GM12878 (cell line): ENCODE data around the gene INSIG1.

Experiments
- ASH2L ChIP-seq: fragments of 300-600, 200-600 bp; sonication (generic); IDR thresholded peaks from 2 replicates; pipeline ENCODE4 v1.6.1; 2017; ENCODE audit warnings: low read depth, mild to moderate bottlenecking, borderline replicate concordance
- CREB1 ChIP-seq: IDR thresholded peaks from 2 replicates; pipeline ENCODE4 v1.6.1; 2012; ENCODE audit warnings: low read depth, mild to moderate bottlenecking, inconsistent platforms
- EGR1 ChIP-seq, 2 experiments: IDR thresholded peaks; 1 replicate in 1 of 2; 2 replicates in 1 of 2; pipeline ENCODE4 v1.6.1; 2011 to 2012; ENCODE audit warnings: low read depth in 2 of 2, low read length in 2 of 2, borderline replicate concordance in 1 of 2, mild to moderate bottlenecking in 1 of 2, moderate library complexity in 1 of 2
- HDAC2 ChIP-seq: fragments of 200-600 bp; sonication (generic); IDR thresholded peaks from 2 replicates; pipeline ENCODE4 v1.6.1; 2017
- PAX5 ChIP-seq: IDR thresholded peaks from 2 replicates; pipeline ENCODE4 v1.6.1; 2011; ENCODE audit warnings: low read depth, low read length, borderline replicate concordance
- POLR2A ChIP-seq: IDR thresholded peaks from 2 replicates; pipeline ENCODE4 v1.6.1; 2011; ENCODE audit warnings: low read depth, mild to moderate bottlenecking, low read length
- POLR2AphosphoS5 ChIP-seq: IDR thresholded peaks from 2 replicates; pipeline ENCODE4 v1.6.1; 2011; ENCODE audit warnings: mild to moderate bottlenecking, low read length, inconsistent platforms
- RFX5 ChIP-seq: IDR thresholded peaks from 2 replicates; pipeline ENCODE4 v1.6.1; 2011; ENCODE audit warnings: low read depth, low read length, improper control_type of control experiment
- ZZZ3 ChIP-seq: IDR thresholded peaks from 2 replicates; pipeline ENCODE4 v1.6.1; 2011; ENCODE audit warnings: low read depth; ENCODE audit not compliant: control insufficient read depth, insufficient read length
- TF ChIP-seq, protein P1 (sequence below), 3 experiments: IDR thresholded peaks in 2 of 3; conservative IDR thresholded peaks in 1 of 3; 2 replicates each; pipeline ENCODE4 v1.5.1; 2011; ENCODE audit warnings: low read depth in 3 of 3, low read length in 3 of 3, mild to moderate bottlenecking in 3 of 3, control low read depth in 2 of 3, moderate library complexity in 2 of 3, inconsistent platforms in 1 of 3, mixed read lengths in 1 of 3; ENCODE audit not compliant: control insufficient read depth in 2 of 3, insufficient read depth in 1 of 3; ENCODE audit errors: extremely low read depth in 1 of 3

DNA sequence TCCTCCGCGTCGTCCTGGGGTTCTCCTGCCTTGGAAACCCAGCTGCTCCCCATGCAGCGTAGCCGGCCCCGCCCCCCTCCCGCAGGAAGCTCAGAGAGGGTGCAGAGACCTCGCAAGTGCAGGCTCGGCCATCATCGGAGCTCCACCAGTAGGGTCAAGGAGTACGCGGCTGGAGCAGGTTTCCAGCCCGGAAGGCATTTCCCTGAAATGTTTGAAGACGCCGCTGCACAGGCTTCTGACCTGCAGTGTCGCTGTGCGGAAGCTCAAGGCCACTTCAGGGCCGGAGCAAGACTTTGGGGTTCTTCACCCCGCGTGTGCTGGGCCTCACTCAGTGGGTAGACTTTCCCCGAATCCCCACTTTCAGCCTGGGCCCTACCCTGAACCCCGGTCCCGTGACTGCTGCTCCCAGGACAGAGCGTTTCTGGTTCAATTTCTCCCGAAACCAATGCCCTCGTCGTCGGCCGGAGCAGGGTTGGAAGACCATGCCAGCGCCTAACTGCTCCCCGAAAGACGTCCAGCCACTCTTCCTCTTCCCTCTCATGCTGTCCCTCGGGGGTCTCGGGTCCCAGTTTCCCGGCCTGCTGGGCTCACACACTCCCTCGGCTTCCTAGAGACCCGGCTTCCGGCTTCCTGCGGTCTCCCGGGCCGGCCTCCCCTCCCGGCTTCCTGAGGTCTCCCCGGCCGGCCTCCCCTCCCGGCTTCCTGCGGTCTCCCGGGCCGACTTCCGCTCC lies 52.1 kb downstream of the INSIG1 start:
- TF ChIP-seq CREB1 = no peak
- TF ChIP-seq ZZZ3 = no peak
- no peak for TF ChIP-seq POLR2A
- TF ChIP-seq, protein P1, sequence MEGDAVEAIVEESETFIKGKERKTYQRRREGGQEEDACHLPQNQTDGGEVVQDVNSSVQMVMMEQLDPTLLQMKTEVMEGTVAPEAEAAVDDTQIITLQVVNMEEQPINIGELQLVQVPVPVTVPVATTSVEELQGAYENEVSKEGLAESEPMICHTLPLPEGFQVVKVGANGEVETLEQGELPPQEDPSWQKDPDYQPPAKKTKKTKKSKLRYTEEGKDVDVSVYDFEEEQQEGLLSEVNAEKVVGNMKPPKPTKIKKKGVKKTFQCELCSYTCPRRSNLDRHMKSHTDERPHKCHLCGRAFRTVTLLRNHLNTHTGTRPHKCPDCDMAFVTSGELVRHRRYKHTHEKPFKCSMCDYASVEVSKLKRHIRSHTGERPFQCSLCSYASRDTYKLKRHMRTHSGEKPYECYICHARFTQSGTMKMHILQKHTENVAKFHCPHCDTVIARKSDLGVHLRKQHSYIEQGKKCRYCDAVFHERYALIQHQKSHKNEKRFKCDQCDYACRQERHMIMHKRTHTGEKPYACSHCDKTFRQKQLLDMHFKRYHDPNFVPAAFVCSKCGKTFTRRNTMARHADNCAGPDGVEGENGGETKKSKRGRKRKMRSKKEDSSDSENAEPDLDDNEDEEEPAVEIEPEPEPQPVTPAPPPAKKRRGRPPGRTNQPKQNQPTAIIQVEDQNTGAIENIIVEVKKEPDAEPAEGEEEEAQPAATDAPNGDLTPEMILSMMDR (IDR thresholded peaks at IDR 0.05 in 2 of 3, conservative IDR thresholded peaks at IDR 0.05 in 1 of 3; ENCODE audit: control insufficient read depth in 2 of 3, extremely low read depth in 1 of 3, insufficient read depth in 1 of 3, low read depth in 3 of 3, low read length in 3 of 3) = no peak
- no peak for TF ChIP-seq EGR1 (IDR thresholded peaks at IDR 0.05; ENCODE audit: borderline replicate concordance in 1 of 2, low read depth in 2 of 2, low read length in 2 of 2)
- no peak for TF ChIP-seq POLR2AphosphoS5
- no peak for TF ChIP-seq ASH2L
- no peak for TF ChIP-seq HDAC2
- TF ChIP-seq RFX5 = no peak
- no peak for TF ChIP-seq PAX5
